Activated CD4-positive, alpha-beta T cell treated with anti-CD3 and anti-CD28 coated beads for 36 hours (primary cell): ENCODE measurements around the gene CUX1. TPM values are rescaled to one million over a fixed set of nuclear protein-coding genes. Genes with fewer than 3 reads are reported as not detected.
"Not testable (repeated sequence)": the region's sequence is repeated elsewhere in the genome, so short reads cannot be mapped to it uniquely, and the experiment has no call there.

Experiments
- ATAC-seq: fragments of 200-7000 bp; cut with Tn5 transposase; one replicate; pipeline ENCODE4 v1.10.0; 2021; ENCODE audit warnings: mild to moderate bottlenecking, moderate library complexity
- CTCF ChIA-PET: fragments of 350-600 bp; sonication (Branson Sonifier 250); formaldehyde crosslinking; loops from one replicate; lab custom pipeline; 2021; ENCODE audit warnings: antibody characterized with exemption; lab: Charles Lee
- POLR2A ChIA-PET: fragments of 350-600 bp; sonication (Branson Sonifier 250); formaldehyde crosslinking; loops from one replicate; lab custom pipeline; 2021; ENCODE audit warnings: antibody characterized with exemption, inconsistent platforms; lab: Charles Lee
- DNase-seq: peaks from one replicate; pipeline ENCODE4 v3.0.0-alpha.2; 2020
- H3K27ac Mint-ChIP-seq: one replicate; pipeline ENCODE4 v1.8.0; 2021; ENCODE audit warnings: mixed read lengths
- H3K27me3 Mint-ChIP-seq: one replicate; pipeline ENCODE4 v1.8.0; 2021; ENCODE audit warnings: mixed read lengths
- H3K36me3 Mint-ChIP-seq: one replicate; pipeline ENCODE4 v1.8.0; 2021; ENCODE audit warnings: low read depth, mixed read lengths
- H3K4me1 Mint-ChIP-seq: one replicate; pipeline ENCODE4 v1.8.0; 2021; ENCODE audit warnings: mixed read lengths
- H3K4me3 Mint-ChIP-seq: one replicate; pipeline ENCODE4 v1.8.0; 2021; ENCODE audit warnings: mild to moderate bottlenecking, moderate library complexity, mixed read lengths
- H3K9me3 Mint-ChIP-seq: one replicate; pipeline ENCODE4 v1.8.0; 2021; ENCODE audit warnings: low read depth, mixed read lengths
- intact Hi-C, 2 experiments: fragments of 100-400 bp; cut with DNase I in 1 of 2; cut with micrococcal nuclease in 1 of 2; formaldehyde crosslinking; loops; one replicate each; pipeline versions ENCODE4 v1.14.2 to v1.15.1; 2022 to 2024; cut with DNase I, micrococcal nuclease
- total RNA-seq, 2 experiments: library from RNA; stranded (reverse); gene quantifications; one replicate each; pipeline ENCODE4 v1.2.3, GENCODE V29; 2021

CUX1 gene
- total RNA-seq, 2 experiments from 2014 or later: 21.6 to 23.5 TPM

GRCh38 chr7:101976411-101976810, 159.0 kb downstream of the CUX1 start:
- ATAC-seq (no peak), DNase-seq (no peak)
- Mint-ChIP-seq H3K4me3 (no peak overlapping the region), H3K27me3 (no peaks in the 10 kb centered on the region), H3K27ac (no peak overlapping the region), H3K9me3 (no peaks in the 10 kb centered on the region), H3K36me3 (no peaks in the 10 kb centered on the region), H3K4me1 (no peaks in the 10 kb centered on the region)
- POLR2A ChIA-PET: no interaction called here
- CTCF ChIA-PET: no interaction called here
- intact Hi-C loops: no loop called here

DNA sequence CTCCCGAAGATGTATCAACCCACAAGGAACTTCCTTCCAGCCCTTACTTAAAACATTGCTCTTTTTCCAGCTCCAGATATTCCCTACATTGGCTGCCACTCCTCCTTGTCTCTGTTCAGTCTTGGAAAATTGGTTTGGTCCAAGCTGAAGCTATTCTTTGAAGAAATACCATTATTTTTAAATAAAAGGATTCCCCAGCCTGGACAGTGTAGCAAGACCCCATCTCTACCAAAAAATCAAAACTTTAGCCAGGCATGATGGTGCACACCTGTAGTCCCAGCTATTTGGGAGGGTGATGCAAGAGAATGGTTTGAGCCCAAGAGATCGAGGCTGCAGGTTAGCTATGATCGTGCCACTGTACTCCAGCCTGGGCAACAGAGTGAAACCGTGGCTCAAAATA, 159.8 kb downstream of the CUX1 start:
- Mint-ChIP-seq H3K27ac (no peak overlapping the region), H3K4me3 (no peak overlapping the region), H3K4me1 (peaks cover 7% of the 10 kb centered on the region), H3K9me3 (no peaks in the 10 kb centered on the region), H3K36me3 (no peaks in the 10 kb centered on the region), H3K27me3 (no peaks in the 10 kb centered on the region)
- ATAC-seq (no peak), DNase-seq (no peak)
- POLR2A ChIA-PET: no interaction called here
- intact Hi-C loops: no loop called here
- CTCF ChIA-PET: no interaction called here

- H3K27me3 Mint-ChIP-seq: no peaks in the 10 kb centered on the region
- DNase-seq: no peak
- CTCF ChIA-PET: no interaction called here
- H3K36me3 Mint-ChIP-seq: peaks cover 5% of the 10 kb centered on the region
- H3K9me3 Mint-ChIP-seq: peaks cover 3% of the 10 kb centered on the region
- ATAC-seq: no peak
- H3K4me1 Mint-ChIP-seq: peaks cover 11% of the 10 kb centered on the region
- no peak overlapping the region for H3K27ac Mint-ChIP-seq
- POLR2A ChIA-PET: no interaction called here
- intact Hi-C loops: no loop called here
- no peak overlapping the region for H3K4me3 Mint-ChIP-seq
Observed at GRCh38 chr7:101978683-101979082, 161.3 kb downstream of the CUX1 start.

DNA sequence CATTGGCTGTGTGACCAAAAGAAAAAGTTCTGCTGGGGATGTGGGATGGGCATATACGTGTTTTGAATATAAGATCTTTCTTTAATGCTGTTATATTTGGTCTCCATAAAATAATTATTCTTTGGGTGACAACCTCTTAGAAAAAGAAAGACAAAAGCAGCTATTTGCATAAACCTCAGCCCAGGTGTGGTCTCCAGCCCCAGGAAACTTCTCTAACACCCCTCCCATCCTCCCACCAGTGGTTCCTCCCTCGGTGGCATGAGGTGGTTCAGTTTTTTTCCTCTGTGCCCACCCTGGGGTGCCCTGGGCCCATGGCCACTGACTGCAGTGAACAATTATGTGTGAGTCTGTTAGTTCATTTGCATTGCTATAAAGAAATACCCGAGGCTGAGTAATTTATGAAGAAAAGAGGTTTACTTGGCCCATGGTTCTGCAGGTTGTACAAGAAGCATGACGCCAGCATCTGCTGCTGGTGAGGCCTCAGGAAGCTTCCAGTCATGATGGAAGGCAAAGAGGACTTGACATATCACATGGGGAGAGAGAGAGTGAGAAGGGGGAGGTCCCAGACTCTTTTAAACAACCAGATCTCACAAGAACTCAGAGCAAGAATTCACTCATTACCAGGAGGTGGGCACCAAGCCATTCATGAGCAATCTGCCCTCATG, 165.9 kb downstream of the CUX1 start:
- ChIA-PET POLR2A (no interaction called here), CTCF (interaction anchor here (1.0 kb wide), 1 partner anchor 378 kb away, joined by 3 read pairs; no protein-coding TSS in a partner anchor)
- H3K4me1 Mint-ChIP-seq: peaks cover 22% of the 10 kb centered on the region
- ATAC-seq (no peak), DNase-seq (no peak)
- no peak overlapping the region for H3K4me3 Mint-ChIP-seq
- H3K36me3 Mint-ChIP-seq: peaks cover 5% of the 10 kb centered on the region
- H3K27ac Mint-ChIP-seq: no peak overlapping the region
- H3K9me3 Mint-ChIP-seq: peaks cover 3% of the 10 kb centered on the region
- intact Hi-C loops: no loop called here
- no peaks in the 10 kb centered on the region for H3K27me3 Mint-ChIP-seq

- ChIA-PET POLR2A (no interaction called here), CTCF (interaction anchor here (0.6 to 1.0 kb wide), 2 partner anchors 379 to 1612 kb away, joined by 3 to 4 read pairs; no protein-coding TSS in a partner anchor)
- H3K4me3 Mint-ChIP-seq: no peak overlapping the region
- DNase-seq (no peak), ATAC-seq (no peak)
- H3K36me3 Mint-ChIP-seq: peaks cover 5% of the 10 kb centered on the region
- peaks cover 25% of the 10 kb centered on the region for H3K4me1 Mint-ChIP-seq
- H3K9me3 Mint-ChIP-seq: peaks cover 3% of the 10 kb centered on the region
- no peaks in the 10 kb centered on the region for H3K27me3 Mint-ChIP-seq
- H3K27ac Mint-ChIP-seq: no peak overlapping the region
- intact Hi-C loops: no loop called here
Observed at GRCh38 chr7:101984133-101984879, 166.9 kb downstream of the CUX1 start.

GRCh38 chr7:101985057-101985902, 167.9 kb downstream of the CUX1 start:
- CTCF ChIA-PET: interaction anchor here (0.6 kb wide), 1 partner anchor 208 kb away, joined by 3 read pairs; no protein-coding TSS in a partner anchor
- no peaks in the 10 kb centered on the region for H3K27me3 Mint-ChIP-seq
- intact Hi-C loops: no loop called here

GRCh38 chr7:101985903-101986734, 168.7 kb downstream of the CUX1 start:
- Mint-ChIP-seq H3K27ac (no peak overlapping the region), H3K27me3 (no peaks in the 10 kb centered on the region), H3K9me3 (peaks cover 3% of the 10 kb centered on the region), H3K36me3 (peaks cover 5% of the 10 kb centered on the region), H3K4me3 (no peak overlapping the region), H3K4me1 (peaks cover 33% of the 10 kb centered on the region)
- ChIA-PET CTCF (interaction anchor here (0.6 kb wide), 1 partner anchor 11 kb away, joined by 5 read pairs; no protein-coding TSS in a partner anchor), POLR2A (no interaction called here)
- ATAC-seq (no peak), DNase-seq (no peak)
- intact Hi-C loops: no loop called here

More at GRCh38 chr7:101985057-101985902, 167.9 kb downstream of the CUX1 start:
- Mint-ChIP-seq H3K4me1 (peaks cover 25% of the 10 kb centered on the region), H3K27ac (no peak overlapping the region), H3K9me3 (peaks cover 3% of the 10 kb centered on the region), H3K36me3 (peaks cover 5% of the 10 kb centered on the region), H3K4me3 (no peak overlapping the region)
- ATAC-seq (no peak), DNase-seq (no peak)
- POLR2A ChIA-PET: no interaction called here

DNA sequence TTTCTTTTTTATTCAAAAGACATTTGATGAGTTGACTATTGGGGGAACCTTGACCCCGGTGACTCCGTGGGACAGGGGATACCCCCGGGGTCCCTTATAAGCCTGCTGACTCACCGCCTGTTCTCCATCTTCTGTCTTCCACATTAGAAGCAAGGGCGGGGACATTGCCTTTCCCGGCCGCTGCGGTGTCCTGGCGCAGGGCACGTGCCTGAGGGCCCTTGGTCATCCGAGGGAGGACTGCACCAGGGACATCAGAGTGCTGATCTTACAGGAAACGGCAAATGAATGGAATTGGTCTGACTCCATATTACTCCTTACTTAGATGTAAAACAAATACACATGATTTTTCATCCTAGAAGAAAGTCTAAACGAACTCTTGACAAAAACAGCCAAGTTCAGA, 170.1 kb downstream of the CUX1 start:
- ATAC-seq (no peak), DNase-seq (no peak)
- H3K4me3 Mint-ChIP-seq: no peak overlapping the region
- peaks cover 3% of the 10 kb centered on the region for H3K9me3 Mint-ChIP-seq
- CTCF ChIA-PET: no interaction called here
- peaks cover 5% of the 10 kb centered on the region for H3K36me3 Mint-ChIP-seq
- H3K27ac Mint-ChIP-seq: no peak overlapping the region
- H3K4me1 Mint-ChIP-seq: peaks cover 28% of the 10 kb centered on the region
- POLR2A ChIA-PET: no interaction called here
- no peaks in the 10 kb centered on the region for H3K27me3 Mint-ChIP-seq
- intact Hi-C loops: no loop called here

DNA sequence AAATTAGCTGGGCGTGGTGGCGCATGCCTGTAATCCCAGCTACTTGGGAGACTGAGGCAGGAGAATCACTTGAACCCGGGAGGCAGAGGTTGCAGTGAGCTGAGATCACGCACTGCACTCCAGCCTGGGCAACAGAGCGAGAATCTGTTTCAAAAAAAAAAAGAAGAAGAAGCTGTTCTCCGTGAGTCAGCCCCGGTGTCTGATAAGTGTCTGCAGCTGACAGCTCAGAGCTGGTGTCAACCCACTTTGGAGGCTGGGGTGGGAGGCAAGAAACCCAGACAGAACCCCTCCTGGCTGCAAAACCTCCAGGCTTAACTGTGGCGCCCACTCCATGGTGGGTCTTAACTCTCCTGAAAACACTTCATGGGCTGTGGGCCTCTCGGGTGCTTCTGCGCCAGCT, 170.6 kb downstream of the CUX1 start:
- H3K9me3 Mint-ChIP-seq, intact Hi-C loops, POLR2A ChIA-PET, CTCF ChIA-PET, H3K27me3 Mint-ChIP-seq, H3K27ac Mint-ChIP-seq, ATAC-seq, H3K36me3 Mint-ChIP-seq, H3K4me3 Mint-ChIP-seq, DNase-seq: not testable (repeated sequence)
- peaks cover 28% of the 10 kb centered on the region for H3K4me1 Mint-ChIP-seq

GRCh38 chr7:101988513-101988912, 171.1 kb downstream of the CUX1 start:
- H3K27me3 Mint-ChIP-seq: no peaks in the 10 kb centered on the region
- ChIA-PET CTCF (no interaction called here), POLR2A (no interaction called here)
- no peak overlapping the region for H3K4me3 Mint-ChIP-seq
- no peak for DNase-seq
- peaks cover under 1% of the 10 kb centered on the region for H3K9me3 Mint-ChIP-seq
- H3K4me1 Mint-ChIP-seq: peaks cover 25% of the 10 kb centered on the region
- H3K36me3 Mint-ChIP-seq: peaks cover 1% of the 10 kb centered on the region
- ATAC-seq: no peak
- intact Hi-C loops: no loop called here
- H3K27ac Mint-ChIP-seq: no peak overlapping the region

DNA sequence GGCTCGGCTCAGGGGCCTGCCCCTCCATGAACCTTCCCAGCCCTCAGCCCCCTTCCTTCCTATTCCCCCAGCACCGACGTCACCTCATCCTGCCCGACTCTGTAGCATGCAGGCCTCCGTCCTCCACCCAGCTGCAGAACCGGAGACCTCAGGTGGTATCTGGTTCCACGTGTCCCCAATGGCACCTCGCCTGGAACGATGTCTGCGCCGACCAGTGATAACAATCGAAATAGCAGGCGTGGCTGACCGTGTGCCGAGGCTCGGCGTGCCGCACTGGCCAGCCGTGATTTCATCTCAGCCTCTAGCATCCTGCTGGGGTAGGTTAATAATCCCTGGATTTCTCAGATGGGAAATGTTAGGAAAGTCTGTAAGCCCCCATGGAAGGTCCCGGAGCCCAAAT, 171.7 kb downstream of the CUX1 start:
- CTCF ChIA-PET: no interaction called here
- no peak for ATAC-seq

More for the DNA sequence above, 171.7 kb downstream of the CUX1 start:
- DNase-seq: no peak
- H3K9me3 Mint-ChIP-seq: no peaks in the 10 kb centered on the region
- POLR2A ChIA-PET: no interaction called here
- intact Hi-C loops: no loop called here
- no peaks in the 10 kb centered on the region for H3K27me3 Mint-ChIP-seq
- no peaks in the 10 kb centered on the region for H3K36me3 Mint-ChIP-seq
- H3K27ac Mint-ChIP-seq: no peak overlapping the region
- peaks cover 25% of the 10 kb centered on the region for H3K4me1 Mint-ChIP-seq
- no peak overlapping the region for H3K4me3 Mint-ChIP-seq
